ENCODE results near the gene ERICH2.
A peak's percentile ranks its signal among the peaks of the same experiment; 100 is the strongest.
"Not testable (repeated sequence)": the region's sequence is repeated elsewhere in the genome, so short reads cannot be mapped to it uniquely, and the experiment has no call there.

ERICH2 gene, protein sequence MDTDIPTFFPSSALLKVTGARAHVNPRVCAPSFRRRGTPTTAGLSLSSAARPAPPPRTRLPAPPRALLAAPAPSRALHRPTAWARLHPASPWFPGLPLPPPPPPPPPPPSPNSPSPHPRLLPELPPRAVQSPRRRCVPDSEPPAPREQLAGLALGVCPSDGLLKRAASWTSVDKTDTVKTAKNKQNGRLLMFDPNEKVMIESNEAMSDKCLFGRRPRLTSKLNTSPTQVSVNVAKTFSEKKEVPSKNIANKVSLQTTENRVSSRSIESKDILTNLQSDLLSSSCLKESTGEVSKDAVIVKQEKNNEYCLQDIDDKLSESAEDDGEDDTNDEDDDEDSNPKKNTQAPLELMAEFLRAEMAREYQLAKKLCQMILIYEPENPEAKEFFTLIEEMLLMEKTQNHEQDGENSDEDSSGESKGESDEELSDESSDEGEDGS

GRCh38 chr2:170770008-170770605 is at the start of gene ERICH2:
Gene ERICH2, plus strand, starts transcription at chr2:170770378. Its CDS starts 304 bp downstream, at chr2:170770682.
- Histone ChIP-seq H3K36me3 (ENCODE audit: insufficient read depth, insufficient read length, low read length) (peaks cover 7% of the 10 kb centered on the region), H3K9ac (ENCODE audit: insufficient read length, low read depth) (peak within 1 kb of the TSS; percentile 97), H3K9me3 (ENCODE audit: insufficient read depth, low read length) (no peaks in the 10 kb centered on the region), H3K27me3 (ENCODE audit: insufficient read depth, insufficient read length) (no peaks in the 10 kb centered on the region), H3K4me3 (ENCODE audit: insufficient read length, low read depth) (peak within 1 kb of the TSS; percentile 92), H3K4me1 (ENCODE audit: insufficient read depth, insufficient read length) (no peaks in the 10 kb centered on the region)
- DNase-seq (ENCODE audit: low read depth, low spot score), result peak; percentile 82
- TF ChIP-seq YY1 (IDR thresholded peaks at IDR 0.05; ENCODE audit: insufficient read depth, insufficient read length) (no peak), SUZ12 (IDR thresholded peaks at IDR 0.05; ENCODE audit: extremely low read depth, insufficient read depth, insufficient read length) (no peak), ZNF274 (IDR thresholded peaks at IDR 0.05; ENCODE audit: low read depth, low read length) (no peak)

- Histone ChIP-seq H3K4me3 (ENCODE audit: insufficient read length, low read depth) (no peak overlapping the region), H3K4me1 (ENCODE audit: insufficient read depth, insufficient read length) (peaks cover 3% of the 10 kb centered on the region), H3K9ac (ENCODE audit: insufficient read length, low read depth) (no peak overlapping the region), H3K9me3 (ENCODE audit: insufficient read depth, low read length) (peaks cover 7% of the 10 kb centered on the region; the same call in 1 of the 2 replicates), H3K36me3 (ENCODE audit: insufficient read depth, insufficient read length, low read length) (peaks cover 39% of the 10 kb centered on the region), H3K27me3 (ENCODE audit: insufficient read depth, insufficient read length) (no peaks in the 10 kb centered on the region)
- DNase-seq (ENCODE audit: low read depth, low spot score), result no peak
- TF ChIP-seq YY1 (IDR thresholded peaks at IDR 0.05; ENCODE audit: insufficient read depth, insufficient read length), result no peak
- no peak for TF ChIP-seq SUZ12 (IDR thresholded peaks at IDR 0.05; ENCODE audit: extremely low read depth, insufficient read depth, insufficient read length)
- TF ChIP-seq ZNF274 (IDR thresholded peaks at IDR 0.05; ENCODE audit: low read depth, low read length), result no peak
Observed at GRCh38 chr2:170721678-170722077, 48.5 kb upstream of the ERICH2 start.

DNA sequence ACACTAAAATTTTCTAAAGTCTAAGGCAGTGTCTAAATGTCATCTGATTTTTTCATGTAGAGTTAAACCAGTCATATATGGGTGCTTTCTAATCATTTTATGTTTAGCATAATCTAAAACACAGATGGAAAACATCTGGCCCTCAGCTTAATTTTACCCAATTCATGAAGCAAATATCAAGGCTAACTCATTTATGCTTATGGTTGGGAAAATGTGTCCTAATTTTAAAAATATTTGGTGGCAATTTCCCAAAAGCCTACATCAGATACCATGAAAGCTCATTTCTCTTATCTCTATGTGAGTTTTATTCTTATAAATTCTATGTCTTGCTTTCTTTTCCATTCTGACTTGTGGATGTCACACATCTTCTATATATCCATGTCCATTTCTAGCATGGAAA is 47.9 kb upstream of the ERICH2 start:
- H3K36me3 ChIP-seq (ENCODE audit: insufficient read depth, insufficient read length, low read length), result peaks cover 33% of the 10 kb centered on the region
- peaks cover 1% of the 10 kb centered on the region for H3K4me1 ChIP-seq (ENCODE audit: insufficient read depth, insufficient read length)
- peaks cover 3% of the 10 kb centered on the region; the same call in 1 of the 2 replicates for H3K9me3 ChIP-seq (ENCODE audit: insufficient read depth, low read length)
- no peaks in the 10 kb centered on the region for H3K27me3 ChIP-seq (ENCODE audit: insufficient read depth, insufficient read length)
- no peak for TF ChIP-seq SUZ12 (IDR thresholded peaks at IDR 0.05; ENCODE audit: extremely low read depth, insufficient read depth, insufficient read length)
- no peak for TF ChIP-seq ZNF274 (IDR thresholded peaks at IDR 0.05; ENCODE audit: low read depth, low read length)
- TF ChIP-seq YY1 (IDR thresholded peaks at IDR 0.05; ENCODE audit: insufficient read depth, insufficient read length), result no peak
- no peak overlapping the region for H3K4me3 ChIP-seq (ENCODE audit: insufficient read length, low read depth)
- H3K9ac ChIP-seq (ENCODE audit: insufficient read length, low read depth), result no peak overlapping the region
- DNase-seq (ENCODE audit: low read depth, low spot score), result no peak

DNA sequence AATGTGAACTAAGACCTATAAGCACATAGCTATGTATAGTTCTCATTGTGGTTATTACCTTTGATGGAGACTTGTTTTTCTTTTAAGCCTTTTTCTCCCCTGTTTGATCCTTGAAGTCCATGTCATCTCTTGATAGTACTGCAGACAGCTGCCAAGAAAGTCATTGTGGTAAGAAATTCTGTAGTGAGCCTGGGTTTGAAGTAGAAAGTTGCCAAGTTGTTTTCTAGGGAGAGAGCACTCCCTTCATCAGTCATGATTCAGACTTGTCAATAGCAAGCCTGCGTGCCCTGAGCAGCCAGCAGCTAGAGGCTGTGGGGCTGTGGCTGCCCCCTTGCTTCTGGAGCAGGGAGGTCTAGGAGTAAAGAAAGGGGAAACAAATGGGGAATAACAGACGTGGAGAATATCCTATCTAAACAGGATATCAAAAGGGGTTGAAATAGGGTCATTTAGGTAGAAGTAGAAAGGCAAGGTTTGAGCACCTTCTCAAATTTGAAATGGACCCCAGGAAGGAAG is 46.7 kb upstream of the ERICH2 start:
- DNase-seq (ENCODE audit: low read depth, low spot score), result no peak
- H3K4me1 ChIP-seq (ENCODE audit: insufficient read depth, insufficient read length), result no peaks in the 10 kb centered on the region
- H3K36me3 ChIP-seq (ENCODE audit: insufficient read depth, insufficient read length, low read length), result peaks cover 25% of the 10 kb centered on the region
- H3K27me3 ChIP-seq (ENCODE audit: insufficient read depth, insufficient read length), result no peaks in the 10 kb centered on the region
- H3K4me3 ChIP-seq (ENCODE audit: insufficient read length, low read depth), result no peak overlapping the region
- no peaks in the 10 kb centered on the region for H3K9me3 ChIP-seq (ENCODE audit: insufficient read depth, low read length)
- TF ChIP-seq SUZ12 (IDR thresholded peaks at IDR 0.05; ENCODE audit: extremely low read depth, insufficient read depth, insufficient read length), result no peak
- TF ChIP-seq ZNF274 (IDR thresholded peaks at IDR 0.05; ENCODE audit: low read depth, low read length), result no peak
- no peak for TF ChIP-seq YY1 (IDR thresholded peaks at IDR 0.05; ENCODE audit: insufficient read depth, insufficient read length)
- no peak overlapping the region for H3K9ac ChIP-seq (ENCODE audit: insufficient read length, low read depth)

DNA sequence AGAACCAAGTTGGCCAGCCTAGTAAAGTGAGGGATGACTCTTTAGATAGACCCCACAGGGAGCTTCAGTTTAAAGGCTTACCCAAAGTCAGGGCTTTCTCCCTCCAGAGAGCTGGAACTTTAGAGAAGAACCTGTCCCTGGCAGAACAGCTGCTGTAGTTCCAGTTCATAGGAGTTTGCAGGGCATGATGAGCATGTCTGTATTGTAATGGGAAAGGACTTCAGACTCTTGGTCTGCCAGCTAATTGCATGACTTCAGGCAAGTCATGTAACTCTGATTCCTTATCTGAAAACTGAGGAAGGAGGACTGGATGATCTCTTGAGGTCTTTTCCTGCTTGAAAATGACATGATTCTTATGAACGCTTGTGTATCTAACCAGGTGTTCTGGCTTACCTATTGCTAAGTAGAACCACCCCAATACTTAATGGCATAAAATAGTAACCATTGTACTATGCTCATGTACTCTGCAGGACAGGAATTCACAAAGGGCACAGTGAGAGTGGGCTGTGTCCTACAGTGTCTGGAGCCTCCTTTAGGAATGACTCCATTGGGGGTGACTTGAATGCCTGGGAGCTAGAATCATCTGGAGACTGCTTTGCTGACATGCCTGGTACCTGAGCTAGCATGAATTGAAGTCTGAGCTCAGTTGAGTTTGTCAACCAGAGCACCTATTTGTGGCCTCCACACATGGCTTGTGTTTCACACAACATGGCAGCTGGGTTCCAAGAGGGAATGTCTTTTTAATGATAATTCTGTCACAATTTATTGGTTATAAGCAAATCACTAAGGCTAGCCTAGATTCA is 36.2 kb upstream of the ERICH2 start:
- H3K4me1 ChIP-seq (ENCODE audit: insufficient read depth, insufficient read length), result no peaks in the 10 kb centered on the region
- no peak overlapping the region for H3K4me3 ChIP-seq (ENCODE audit: insufficient read length, low read depth)
- no peak overlapping the region for H3K9ac ChIP-seq (ENCODE audit: insufficient read length, low read depth)
- H3K36me3 ChIP-seq (ENCODE audit: insufficient read depth, insufficient read length, low read length), result peaks cover 7% of the 10 kb centered on the region
- no peak for DNase-seq (ENCODE audit: low read depth, low spot score)
- H3K27me3 ChIP-seq (ENCODE audit: insufficient read depth, insufficient read length), result no peaks in the 10 kb centered on the region
- H3K9me3 ChIP-seq (ENCODE audit: insufficient read depth, low read length), result peaks cover 3% of the 10 kb centered on the region; the same call in 1 of the 2 replicates
- TF ChIP-seq SUZ12 (IDR thresholded peaks at IDR 0.05; ENCODE audit: extremely low read depth, insufficient read depth, insufficient read length), result no peak
- no peak for TF ChIP-seq YY1 (IDR thresholded peaks at IDR 0.05; ENCODE audit: insufficient read depth, insufficient read length)
- no peak for TF ChIP-seq ZNF274 (IDR thresholded peaks at IDR 0.05; ENCODE audit: low read depth, low read length)

- H3K9me3 ChIP-seq (ENCODE audit: insufficient read depth, low read length); H3K36me3 ChIP-seq (ENCODE audit: insufficient read depth, insufficient read length, low read length); H3K27me3 ChIP-seq (ENCODE audit: insufficient read depth, insufficient read length); H3K4me1 ChIP-seq (ENCODE audit: insufficient read depth, insufficient read length); H3K9ac ChIP-seq (ENCODE audit: insufficient read length, low read depth); H3K4me3 ChIP-seq (ENCODE audit: insufficient read length, low read depth); DNase-seq (ENCODE audit: low read depth, low spot score): not testable (repeated sequence)
Observed at GRCh38 chr2:170734601-170735000, 35.6 kb upstream of the ERICH2 start.
